BJ (cell line): ENCODE data around the gene RTN4RL1. TPM values are rescaled to one million over a fixed set of nuclear protein-coding genes. Genes with fewer than 3 reads are reported as not detected.

Experiments
- CTCF ChIA-PET: fragments of 350-600 bp; formaldehyde crosslinking; extraction: SDS; loops from one replicate; lab custom pipeline; 2021; ENCODE audit warnings: antibody characterized with exemption, inconsistent platforms; lab: Yijun Ruan, JAX
- POLR2A ChIA-PET: fragments of 300-600 bp; sonication (Branson Sonifier 250); formaldehyde crosslinking; extraction: SDS; loops from one replicate; lab custom pipeline; 2021; ENCODE audit warnings: antibody characterized with exemption; lab: Charles Lee
- DNase-seq: peaks from one replicate; pipeline ENCODE4 v3.0.0-alpha.2; 2011; ENCODE audit warnings: low read depth
- H3K27me3 ChIP-seq: 2 replicates; pipeline ENCODE4 v1.6.0; 2011; ENCODE audit warnings: low read length; ENCODE audit not compliant: control insufficient read depth, insufficient read depth
- H3K36me3 ChIP-seq: 2 replicates; pipeline ENCODE4 v1.5.1; 2011; ENCODE audit warnings: low read length; ENCODE audit not compliant: control insufficient read depth, insufficient read depth
- H3K4me3 ChIP-seq: 2 replicates; pipeline ENCODE4 v1.5.1; 2011; ENCODE audit warnings: low read depth, mild to moderate bottlenecking, control low read depth, low read length
- polyA plus RNA-seq: library from polyadenylated mRNA; depleted of rRNA; stranded (reverse); fragments of >200 nt; gene quantifications from 2 replicates; pipeline ENCODE4 v1.2.3, GENCODE V29; 2011
- TF ChIP-seq, protein P1 (sequence below): IDR thresholded peaks from 2 replicates; pipeline ENCODE4 v1.5.1; 2011; ENCODE audit warnings: low read depth, mild to moderate bottlenecking, control low read depth, inconsistent platforms, low read length, moderate library complexity; ENCODE audit not compliant: insufficient read depth

Gene RTN4RL1
- polyA plus RNA-seq, 1 experiment: 0.32 TPM

DNA sequence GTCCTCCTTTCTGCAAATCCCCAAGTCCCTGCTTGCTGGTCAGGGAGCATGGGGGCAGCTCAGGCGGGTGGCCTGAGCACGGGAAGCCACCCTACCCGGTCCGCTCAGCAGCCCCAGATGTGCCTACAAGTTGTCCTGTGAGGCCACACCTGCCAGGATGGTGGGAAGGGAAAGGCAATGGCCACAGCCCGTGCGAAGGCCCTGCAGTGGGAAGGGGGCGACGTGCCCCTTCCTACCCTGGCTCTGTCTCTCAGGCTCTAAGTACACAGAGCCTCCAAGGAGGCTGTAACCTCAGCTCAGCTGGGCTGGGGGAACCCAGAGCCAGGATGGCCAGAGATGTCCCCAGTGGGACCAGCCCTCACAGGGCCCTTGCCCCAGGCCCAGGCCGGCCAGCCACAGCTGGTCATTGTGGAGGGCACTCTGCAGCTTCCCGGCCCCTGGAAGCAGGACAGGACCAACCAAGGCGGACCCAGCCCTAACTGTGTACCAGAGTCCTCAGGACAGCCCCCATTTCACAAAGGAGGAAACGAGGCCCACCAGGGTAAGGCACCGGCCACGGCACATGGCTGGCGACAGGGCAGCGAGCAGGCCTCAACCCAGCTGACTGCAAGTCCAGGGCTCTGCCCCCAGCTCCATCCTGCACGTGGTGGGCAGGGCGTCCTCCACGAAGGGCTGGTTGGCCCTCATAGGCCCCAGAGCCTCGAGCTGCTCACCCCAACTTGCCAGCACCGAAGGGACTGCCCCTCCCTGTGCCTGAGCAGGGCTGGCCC is 82.3 kb downstream of the RTN4RL1 start:
- no peaks in the 10 kb centered on the region for H3K36me3 ChIP-seq
- TF ChIP-seq, protein P1, sequence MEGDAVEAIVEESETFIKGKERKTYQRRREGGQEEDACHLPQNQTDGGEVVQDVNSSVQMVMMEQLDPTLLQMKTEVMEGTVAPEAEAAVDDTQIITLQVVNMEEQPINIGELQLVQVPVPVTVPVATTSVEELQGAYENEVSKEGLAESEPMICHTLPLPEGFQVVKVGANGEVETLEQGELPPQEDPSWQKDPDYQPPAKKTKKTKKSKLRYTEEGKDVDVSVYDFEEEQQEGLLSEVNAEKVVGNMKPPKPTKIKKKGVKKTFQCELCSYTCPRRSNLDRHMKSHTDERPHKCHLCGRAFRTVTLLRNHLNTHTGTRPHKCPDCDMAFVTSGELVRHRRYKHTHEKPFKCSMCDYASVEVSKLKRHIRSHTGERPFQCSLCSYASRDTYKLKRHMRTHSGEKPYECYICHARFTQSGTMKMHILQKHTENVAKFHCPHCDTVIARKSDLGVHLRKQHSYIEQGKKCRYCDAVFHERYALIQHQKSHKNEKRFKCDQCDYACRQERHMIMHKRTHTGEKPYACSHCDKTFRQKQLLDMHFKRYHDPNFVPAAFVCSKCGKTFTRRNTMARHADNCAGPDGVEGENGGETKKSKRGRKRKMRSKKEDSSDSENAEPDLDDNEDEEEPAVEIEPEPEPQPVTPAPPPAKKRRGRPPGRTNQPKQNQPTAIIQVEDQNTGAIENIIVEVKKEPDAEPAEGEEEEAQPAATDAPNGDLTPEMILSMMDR: no peak
- ChIA-PET CTCF (interaction anchor here (1.0 kb wide), 1 partner anchor 12 kb away, joined by 3 read pairs; no protein-coding TSS in a partner anchor), POLR2A (no interaction called here)
- no peak overlapping the region for H3K4me3 ChIP-seq
- H3K27me3 ChIP-seq: no peaks in the 10 kb centered on the region; the same call in 1 of the 2 replicates
- no peak for DNase-seq

DNA sequence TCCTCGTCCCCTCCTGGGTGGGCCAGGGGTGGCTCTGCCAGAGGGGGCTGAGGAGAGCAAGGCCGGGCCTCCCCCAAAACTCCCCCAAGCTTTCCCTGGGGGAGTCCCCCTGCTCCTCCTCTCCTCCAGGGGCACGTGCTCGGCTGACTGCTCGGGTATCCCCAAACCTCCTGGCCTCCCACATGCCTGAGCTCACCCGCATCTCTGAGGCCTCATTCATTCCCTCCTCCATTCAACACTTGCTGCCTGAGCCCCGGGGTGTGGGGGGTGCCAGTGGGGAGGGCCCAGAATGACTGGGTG is 83.1 kb downstream of the RTN4RL1 start:
- DNase-seq: no peak
- Histone ChIP-seq H3K36me3 (no peaks in the 10 kb centered on the region), H3K27me3 (no peaks in the 10 kb centered on the region; the same call in 1 of the 2 replicates), H3K4me3 (no peak overlapping the region)
- ChIA-PET POLR2A (no interaction called here), CTCF (interaction anchor here (1.0 kb wide), 1 partner anchor 11 kb away, joined by 3 read pairs; no protein-coding TSS in a partner anchor)
- TF ChIP-seq, protein P1: no peak

DNA sequence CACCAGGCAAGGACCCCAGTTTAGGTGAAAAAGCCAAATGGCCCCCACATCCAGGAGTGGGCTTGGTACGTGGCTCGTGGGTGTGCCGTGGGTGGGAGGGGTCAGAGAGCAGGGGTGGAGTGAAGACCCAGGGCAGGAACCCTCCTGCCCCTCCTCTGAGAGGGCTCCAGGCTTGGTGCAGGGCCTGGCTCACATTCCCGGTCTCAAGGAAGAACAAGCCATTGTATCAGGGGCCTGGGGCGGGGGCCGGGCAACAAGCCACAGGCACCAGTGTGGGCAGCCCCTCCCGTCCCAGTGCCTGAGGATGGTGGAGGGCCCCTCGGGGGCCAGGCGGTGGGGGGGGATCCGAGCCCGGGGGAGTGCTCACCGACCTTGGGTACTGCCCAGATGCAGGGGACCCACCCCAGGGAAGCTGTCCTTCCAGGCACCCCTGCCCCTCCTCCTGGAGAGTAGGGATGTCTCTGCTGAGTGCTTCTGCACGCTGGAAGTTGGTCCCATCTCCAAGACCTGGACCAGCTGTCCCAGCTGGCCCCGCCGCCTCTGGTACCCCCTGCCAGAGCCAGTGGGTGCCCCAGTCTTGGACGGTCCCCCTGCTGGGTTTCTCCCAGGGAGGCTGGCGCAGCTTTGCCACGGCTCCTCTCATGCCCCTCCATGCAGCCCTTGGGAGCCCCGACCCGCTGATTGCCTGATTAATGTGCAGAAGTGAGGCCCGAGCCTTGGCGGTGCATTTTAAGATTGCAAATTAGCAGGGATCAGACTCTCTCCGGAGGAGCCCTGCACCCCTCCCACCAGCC is 83.7 kb downstream of the RTN4RL1 start:
- DNase-seq: no peak
- Histone ChIP-seq H3K36me3 (no peaks in the 10 kb centered on the region), H3K4me3 (no peak overlapping the region), H3K27me3 (no peaks in the 10 kb centered on the region; the same call in 1 of the 2 replicates)
- TF ChIP-seq, protein P1: no peak
- CTCF ChIA-PET: no interaction called here
- POLR2A ChIA-PET: no interaction called here

DNA sequence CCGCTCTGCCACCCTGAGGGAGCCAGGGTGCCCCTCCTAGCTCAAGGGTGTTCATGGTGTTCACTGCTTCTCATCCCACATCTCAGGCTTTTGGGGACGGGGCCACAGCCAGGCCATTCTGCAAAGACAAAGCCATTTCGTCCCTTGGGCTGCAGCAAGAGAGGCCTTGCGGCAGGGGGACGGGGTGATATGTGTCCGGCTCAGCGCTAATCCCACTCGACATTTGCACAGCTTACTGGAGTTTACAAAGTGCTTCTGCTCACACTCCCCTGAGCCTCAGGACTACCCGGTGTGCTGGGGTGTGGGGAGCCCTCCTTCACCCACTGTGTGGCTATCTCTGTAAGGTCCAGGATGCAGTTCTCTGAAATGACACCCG is 84.3 kb downstream of the RTN4RL1 start:
- POLR2A ChIA-PET: no interaction called here
- TF ChIP-seq, protein P1: no peak
- H3K36me3 ChIP-seq: no peaks in the 10 kb centered on the region
- no peaks in the 10 kb centered on the region; the same call in 1 of the 2 replicates for H3K27me3 ChIP-seq
- CTCF ChIA-PET: no interaction called here
- no peak for DNase-seq
- H3K4me3 ChIP-seq: no peak overlapping the region

DNA sequence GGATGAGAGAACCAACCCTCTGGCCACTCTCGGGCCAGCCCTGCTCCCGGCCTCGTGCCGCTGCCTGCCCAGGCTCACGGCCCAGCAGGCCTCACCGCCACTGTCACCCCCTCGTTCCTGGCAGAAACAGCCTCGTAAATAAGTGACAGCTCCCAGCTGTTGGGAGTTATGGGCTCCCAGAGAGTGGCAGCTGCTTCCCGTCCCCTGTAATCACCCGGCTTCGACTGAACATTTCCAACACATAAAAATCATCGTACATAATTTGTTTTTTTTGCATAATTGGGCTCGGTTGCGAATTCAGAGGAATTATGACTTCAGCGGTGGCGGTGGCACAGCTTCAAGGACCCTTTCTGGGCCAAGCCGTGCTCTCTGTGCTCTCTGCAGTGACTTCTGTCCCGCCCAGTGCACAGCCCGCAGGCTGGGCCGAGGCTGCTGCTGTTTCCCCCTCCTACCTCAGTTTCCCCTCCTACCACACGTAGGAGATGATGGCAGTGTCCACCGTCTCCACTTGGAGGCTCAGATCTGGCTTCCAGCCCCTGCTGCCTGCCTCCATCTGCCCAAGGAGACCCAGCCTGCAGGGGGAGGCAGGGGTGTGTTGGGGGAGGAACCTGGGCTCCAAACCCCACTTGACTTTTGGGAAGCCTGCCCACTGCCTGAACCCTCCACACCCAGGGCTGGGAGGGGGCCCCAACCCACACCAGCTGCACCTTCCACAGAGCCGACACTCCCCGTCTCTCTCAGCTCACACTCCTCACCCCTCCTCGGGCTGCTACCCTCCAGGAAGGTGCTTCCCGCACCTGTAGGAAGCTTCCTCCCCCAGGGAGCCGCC is 84.9 kb downstream of the RTN4RL1 start:
- DNase-seq: no peak
- no peaks in the 10 kb centered on the region; the same call in 1 of the 2 replicates for H3K27me3 ChIP-seq
- TF ChIP-seq, protein P1: no peak
- CTCF ChIA-PET: no interaction called here
- H3K36me3 ChIP-seq: no peaks in the 10 kb centered on the region
- no peak overlapping the region for H3K4me3 ChIP-seq
- POLR2A ChIA-PET: no interaction called here
